ENCODE data around the gene RTP3.
"Not testable (repeated sequence)": the region's sequence is repeated elsewhere in the genome, so short reads cannot be mapped to it uniquely, and the experiment has no call there.

The RTP3 gene

DNA sequence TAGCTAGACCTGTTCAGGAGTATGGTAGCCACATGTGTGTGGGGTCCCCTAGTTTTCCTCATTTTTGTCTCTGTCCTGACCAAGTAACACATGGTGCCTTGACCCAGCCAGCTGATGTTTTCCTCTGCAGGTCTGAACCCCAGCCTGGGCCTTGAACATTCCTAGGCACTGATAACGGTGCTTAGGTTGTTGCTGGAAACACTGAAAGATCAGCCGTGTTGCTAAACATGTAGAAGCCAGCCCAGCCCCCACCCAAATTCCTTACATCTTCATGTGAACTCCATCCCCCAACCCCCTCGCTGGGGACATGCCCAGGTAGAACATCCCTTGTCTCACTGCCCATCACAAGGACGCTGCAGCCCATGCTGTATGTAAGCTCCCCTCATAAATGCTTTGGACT is 18.7 kb downstream of the RTP3 start:
- no peak for DNase-seq (ENCODE audit: low read depth, low spot score)
- TF ChIP-seq, protein P1, sequence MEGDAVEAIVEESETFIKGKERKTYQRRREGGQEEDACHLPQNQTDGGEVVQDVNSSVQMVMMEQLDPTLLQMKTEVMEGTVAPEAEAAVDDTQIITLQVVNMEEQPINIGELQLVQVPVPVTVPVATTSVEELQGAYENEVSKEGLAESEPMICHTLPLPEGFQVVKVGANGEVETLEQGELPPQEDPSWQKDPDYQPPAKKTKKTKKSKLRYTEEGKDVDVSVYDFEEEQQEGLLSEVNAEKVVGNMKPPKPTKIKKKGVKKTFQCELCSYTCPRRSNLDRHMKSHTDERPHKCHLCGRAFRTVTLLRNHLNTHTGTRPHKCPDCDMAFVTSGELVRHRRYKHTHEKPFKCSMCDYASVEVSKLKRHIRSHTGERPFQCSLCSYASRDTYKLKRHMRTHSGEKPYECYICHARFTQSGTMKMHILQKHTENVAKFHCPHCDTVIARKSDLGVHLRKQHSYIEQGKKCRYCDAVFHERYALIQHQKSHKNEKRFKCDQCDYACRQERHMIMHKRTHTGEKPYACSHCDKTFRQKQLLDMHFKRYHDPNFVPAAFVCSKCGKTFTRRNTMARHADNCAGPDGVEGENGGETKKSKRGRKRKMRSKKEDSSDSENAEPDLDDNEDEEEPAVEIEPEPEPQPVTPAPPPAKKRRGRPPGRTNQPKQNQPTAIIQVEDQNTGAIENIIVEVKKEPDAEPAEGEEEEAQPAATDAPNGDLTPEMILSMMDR (IDR thresholded peaks at IDR 0.05; ENCODE audit: insufficient read depth, low read length, missing control alignments): no peak
- ChIA-PET CTCF (interaction anchor here (3.8 kb wide), 1 partner anchor 28 kb away, joined by 15 read pairs; no protein-coding TSS in a partner anchor), POLR2A (interaction anchor here (0.6 kb wide), 1 partner anchor 652 kb away, joined by 3 read pairs; no protein-coding TSS in a partner anchor)
- H3K4me3 ChIP-seq (ENCODE audit: low read depth, low read length): no peak overlapping the region

DNA sequence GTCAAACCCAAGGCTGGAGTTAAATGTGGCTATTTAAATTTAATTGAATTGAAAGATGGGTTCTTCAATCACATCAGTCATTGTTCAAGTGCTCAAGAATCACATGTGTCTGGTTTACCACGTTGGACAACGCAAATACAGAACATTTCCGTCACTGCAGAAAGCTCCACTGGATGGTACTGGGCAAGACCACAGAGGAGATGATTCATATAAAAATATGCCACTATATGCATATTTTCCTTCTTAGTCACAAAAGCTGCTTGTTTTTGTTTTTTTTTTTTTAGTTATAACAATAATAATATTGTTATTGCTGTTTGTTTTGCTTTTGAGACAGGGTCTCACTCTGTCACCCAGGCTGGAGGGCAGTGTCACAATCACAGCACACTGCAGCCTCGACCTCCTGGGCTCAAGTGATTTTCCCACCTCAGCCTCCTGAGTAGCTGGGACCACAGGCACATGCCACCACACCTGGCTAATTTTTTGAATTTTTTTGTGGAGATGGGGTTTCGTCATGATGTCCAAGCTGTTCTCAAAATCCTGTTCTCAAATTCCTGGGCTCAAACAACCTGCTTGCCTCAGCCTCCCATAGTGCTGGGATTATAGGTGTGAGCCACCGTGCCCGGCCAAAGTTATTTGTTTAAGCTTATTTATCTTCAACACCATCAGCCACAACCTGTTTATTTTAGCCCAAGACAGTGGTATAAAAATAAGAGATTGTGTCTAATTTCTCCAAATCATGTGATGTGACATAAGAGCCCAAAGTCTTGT is 19.4 kb downstream of the RTP3 start:
- TF ChIP-seq, protein P1 (IDR thresholded peaks at IDR 0.05; ENCODE audit: insufficient read depth, low read length, missing control alignments): no peak
- CTCF ChIA-PET: interaction anchor here (1.0 to 3.8 kb wide), 2 partner anchors 14 to 28 kb away, joined by 3 to 15 read pairs; no protein-coding TSS in a partner anchor
- POLR2A ChIA-PET: interaction anchor here (0.6 kb wide), 1 partner anchor 652 kb away, joined by 3 read pairs; no protein-coding TSS in a partner anchor
- DNase-seq (ENCODE audit: low read depth, low spot score): no peak
- H3K4me3 ChIP-seq (ENCODE audit: low read depth, low read length): no peak overlapping the region

DNA sequence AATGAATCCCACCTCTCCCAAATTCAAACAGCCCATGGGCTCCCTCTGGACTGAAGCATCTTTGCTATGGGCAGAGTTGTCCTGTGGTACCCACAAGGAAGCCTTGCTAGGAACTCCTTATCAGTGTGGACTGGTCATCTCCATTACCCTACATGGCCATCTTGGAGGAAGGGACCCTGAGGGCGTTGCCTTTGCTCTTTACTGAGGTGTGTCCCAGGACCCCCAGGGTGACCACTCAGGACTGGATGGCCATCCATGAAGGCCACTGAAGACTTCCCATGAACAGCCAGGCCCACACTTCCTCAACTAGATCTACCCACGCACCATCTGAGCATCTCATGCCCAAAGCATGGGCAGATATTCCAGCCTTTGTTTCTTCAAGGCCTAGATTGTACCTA is 20.0 kb downstream of the RTP3 start:
- TF ChIP-seq, protein P1 (IDR thresholded peaks at IDR 0.05; ENCODE audit: insufficient read depth, low read length, missing control alignments): no peak
- CTCF ChIA-PET: interaction anchor here (1.0 to 3.8 kb wide), 2 partner anchors 15 to 29 kb away, joined by 3 to 15 read pairs; no protein-coding TSS in a partner anchor
- POLR2A ChIA-PET: no interaction called here
- no peak overlapping the region for H3K4me3 ChIP-seq (ENCODE audit: low read depth, low read length)
- no peak for DNase-seq (ENCODE audit: low read depth, low spot score)

DNA sequence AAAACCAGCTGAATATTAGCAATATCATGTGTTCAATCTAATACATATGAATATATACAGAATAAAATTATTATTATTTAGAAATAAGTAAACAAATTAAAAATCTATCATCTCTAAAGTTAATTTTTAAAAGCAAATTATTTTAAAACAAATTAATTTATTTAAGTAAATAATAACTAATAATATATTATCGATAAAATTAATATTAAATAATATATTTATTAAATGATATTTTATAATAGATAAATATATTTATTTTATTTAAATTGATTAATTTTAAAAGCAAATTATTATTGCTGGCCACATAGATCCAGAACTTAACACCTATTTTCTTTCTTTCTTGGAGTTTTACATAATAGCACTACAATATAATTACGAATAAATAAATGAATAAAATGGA is 22.2 kb downstream of the RTP3 start:
- TF ChIP-seq, protein P1 (IDR thresholded peaks at IDR 0.05; ENCODE audit: insufficient read depth, low read length, missing control alignments): no peak
- no peak for DNase-seq (ENCODE audit: low read depth, low spot score)
- POLR2A ChIA-PET: no interaction called here
- no peak overlapping the region for H3K4me3 ChIP-seq (ENCODE audit: low read depth, low read length)
- CTCF ChIA-PET: interaction anchor here (1.1 kb wide), 1 partner anchor 31 kb away, joined by 3 read pairs; no protein-coding TSS in a partner anchor

DNA sequence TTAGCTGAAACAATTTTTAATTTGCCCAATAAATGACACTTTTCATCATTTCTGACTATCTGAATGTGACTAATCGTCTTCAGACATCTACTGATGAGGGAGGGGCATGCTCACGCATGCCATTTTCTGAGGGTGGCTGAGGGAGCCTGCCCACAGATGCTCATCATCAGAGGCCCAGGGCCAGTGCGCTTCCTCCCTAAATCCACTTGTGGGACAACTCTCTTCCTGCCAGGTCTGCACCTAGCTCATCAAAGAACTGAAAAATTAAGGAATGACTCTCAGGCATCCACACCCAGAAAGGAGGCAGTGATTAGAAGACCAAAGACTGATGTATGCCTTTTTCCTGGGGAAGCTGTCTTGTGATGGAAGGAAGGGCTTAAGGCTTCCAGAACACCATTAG is 22.8 kb downstream of the RTP3 start:
- ChIA-PET POLR2A (no interaction called here), CTCF (interaction anchor here (1.1 kb wide), 1 partner anchor 31 kb away, joined by 3 read pairs; no protein-coding TSS in a partner anchor)
- H3K4me3 ChIP-seq (ENCODE audit: low read depth, low read length): no peak overlapping the region
- DNase-seq (ENCODE audit: low read depth, low spot score): no peak
- TF ChIP-seq, protein P1 (IDR thresholded peaks at IDR 0.05; ENCODE audit: insufficient read depth, low read length, missing control alignments): no peak

DNA sequence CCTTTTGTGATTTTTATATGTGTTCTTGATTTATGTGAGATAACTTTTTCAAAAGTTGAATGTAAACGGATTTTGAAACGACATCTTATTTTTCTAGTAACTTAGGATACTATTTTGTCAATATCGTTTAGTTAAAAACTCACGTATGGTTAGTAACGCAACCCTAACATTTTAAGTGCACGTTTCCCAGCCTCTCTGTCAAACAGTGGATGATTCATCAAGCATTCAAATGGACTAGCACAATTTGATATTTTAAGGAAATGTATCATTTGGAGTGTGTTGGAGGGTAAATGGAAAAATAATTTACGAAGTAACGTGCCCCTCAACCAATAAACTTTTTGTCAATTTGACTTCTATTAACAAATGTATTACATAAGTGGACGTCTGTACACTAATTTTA is 23.3 kb downstream of the RTP3 start:
- POLR2A ChIA-PET: no interaction called here

DNA sequence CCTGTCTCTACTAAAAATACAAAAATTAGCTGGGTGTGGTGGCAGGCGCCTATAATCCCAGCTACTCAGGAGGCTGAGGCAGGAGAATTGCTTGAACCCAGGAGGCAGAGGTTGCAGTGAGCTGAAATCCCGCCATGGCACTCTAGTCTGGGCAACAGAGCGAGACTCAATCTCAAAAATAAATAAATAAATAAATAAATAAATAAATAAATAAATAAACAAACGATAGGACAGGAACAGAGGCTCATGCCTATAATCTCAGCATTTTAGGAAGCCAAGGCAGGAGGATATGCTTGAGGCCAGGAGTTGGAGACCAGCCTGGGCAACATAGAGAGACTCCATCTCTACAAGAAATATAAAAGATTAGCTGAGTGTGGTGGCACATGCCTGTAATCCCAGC is 24.4 kb downstream of the RTP3 start:
- CTCF ChIA-PET; POLR2A ChIA-PET; H3K4me3 ChIP-seq (ENCODE audit: low read depth, low read length); DNase-seq (ENCODE audit: low read depth, low spot score): not testable (repeated sequence)

More for the DNA sequence above, 23.3 kb downstream of the RTP3 start:
- CTCF ChIA-PET: no interaction called here
- H3K4me3 ChIP-seq (ENCODE audit: low read depth, low read length): no peak overlapping the region
- TF ChIP-seq, protein P1 (IDR thresholded peaks at IDR 0.05; ENCODE audit: insufficient read depth, low read length, missing control alignments): no peak
- DNase-seq (ENCODE audit: low read depth, low spot score): no peak
